Measurements from ENCODE around the gene PRLR. TPM values are rescaled to one million over a fixed set of nuclear protein-coding genes. Genes with fewer than 3 reads are reported as not detected.

Gene PRLR
- total and polyA plus RNA-seq, 9 of the 15 experiments (the other 6 are each of a cell fraction or from before 2014, with no cell fraction given), result 0.02 TPM; not detected in 8

- Histone ChIP-seq H3K9me3 (replicated peaks; ENCODE audit: control insufficient read depth, insufficient read depth, low read depth, low read length) (no peaks in the 10 kb centered on the region), H3K27me3 (ENCODE audit: control insufficient read depth in 2 of 2, insufficient read depth in 2 of 2, low read length in 2 of 2) (peaks cover 0 to 4% of the 10 kb centered on the region in 2 experiments; a peak in 2 of 5 replicates), H3K4me2 (ENCODE audit: insufficient read depth, low read length) (no peak overlapping the region), H4K20me1 (replicated peaks; ENCODE audit: control insufficient read depth, insufficient read depth, low read length) (no peaks in the 10 kb centered on the region), H3K79me2 (ENCODE audit: control insufficient read depth, insufficient read depth, low read length) (no peaks in the 10 kb centered on the region), H3K36me3 (ENCODE audit: control insufficient read depth, insufficient read depth, low read length) (no peaks in the 10 kb centered on the region), H3K4me3 (no peak overlapping the region), H3K27ac (ENCODE audit: extremely low read depth, low read depth, low read length) (no peak overlapping the region), H2AFZ (ENCODE audit: low read depth, low read length) (no peak overlapping the region), H3K9ac (ENCODE audit: insufficient read depth in 1 of 2, low read depth in 2 of 2, low read length in 2 of 2) (no peak overlapping the region), H3K9me1 (ENCODE audit: control insufficient read depth, insufficient read depth, low read length) (no peaks in the 10 kb centered on the region), H3K4me1 (replicated peaks in 1 of 2; ENCODE audit: control insufficient read depth in 2 of 2, insufficient read depth in 2 of 2, low read length in 2 of 2) (no peaks in the 10 kb centered on the region)
- DNase-seq (ENCODE audit: extremely low read depth in 1 of 4, low spot score in 3 of 4) (no peak), ATAC-seq (no peak), FAIRE-seq (no peak)
- 0% methylated on average over 4 of the region's 4 CpGs for WGBS (ENCODE audit: insufficient coverage, low coverage, missing lambda C conversion rate)
- in situ Hi-C loops (cut with MboI), result no loop called here
- BruUV-seq (replicated peaks), result no TSS peak
- CTCF ChIA-PET (ENCODE audit: low intra/inter-chr PET ratio), result no interaction called here
- POLR2A ChIA-PET, result interaction anchor here (0.6 kb wide), 1 partner anchor 49 kb away, joined by 4 read pairs; no protein-coding TSS in a partner anchor
- intact Hi-C loops (cut with micrococcal nuclease), result no loop called here
- TF ChIP-seq, protein P1, sequence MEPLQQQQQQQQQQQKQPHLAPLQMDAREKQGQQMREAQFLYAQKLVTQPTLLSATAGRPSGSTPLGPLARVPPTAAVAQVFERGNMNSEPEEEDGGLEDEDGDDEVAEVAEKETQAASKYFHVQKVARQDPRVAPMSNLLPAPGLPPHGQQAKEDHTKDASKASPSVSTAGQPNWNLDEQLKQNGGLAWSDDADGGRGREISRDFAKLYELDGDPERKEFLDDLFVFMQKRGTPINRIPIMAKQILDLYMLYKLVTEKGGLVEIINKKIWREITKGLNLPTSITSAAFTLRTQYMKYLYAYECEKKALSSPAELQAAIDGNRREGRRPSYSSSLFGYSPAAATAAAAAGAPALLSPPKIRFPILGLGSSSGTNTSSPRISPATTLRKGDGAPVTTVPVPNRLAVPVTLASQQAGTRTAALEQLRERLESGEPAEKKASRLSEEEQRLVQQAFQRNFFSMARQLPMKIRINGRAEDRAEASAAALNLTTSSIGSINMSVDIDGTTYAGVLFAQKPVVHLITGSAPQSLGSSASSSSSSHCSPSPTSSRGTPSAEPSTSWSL (CRISPR knock-in tag; IDR thresholded peaks at IDR 0.05; ENCODE audit: borderline replicate concordance), result no peak
- no peak for TF ChIP-seq ZNF766 (CRISPR knock-in tag; conservative IDR thresholded peaks at IDR 0.05)
- no peak for TF ChIP-seq BDP1 (IDR thresholded peaks at IDR 0.05; ENCODE audit: insufficient read depth, insufficient read length)
- TF ChIP-seq ZBTB7A (IDR thresholded peaks at IDR 0.05; ENCODE audit: borderline replicate concordance, control insufficient read depth, low read depth, low read length), result no peak
- TF ChIP-seq NBN (IDR thresholded peaks at IDR 0.05; ENCODE audit: low read depth), result no peak
- no peak for TF ChIP-seq ZBTB26 (CRISPR knock-in tag; IDR thresholded peaks at IDR 0.05)
- no peak for TF ChIP-seq SAP30 (IDR thresholded peaks at IDR 0.05; ENCODE audit: borderline replicate concordance, insufficient read depth, low read depth, low read length, poor library complexity, severe bottlenecking)
- TF ChIP-seq CBX2 (IDR thresholded peaks at IDR 0.05; ENCODE audit: insufficient read depth, low read length, poor library complexity, severe bottlenecking), result no peak
- TF ChIP-seq, protein P2, sequence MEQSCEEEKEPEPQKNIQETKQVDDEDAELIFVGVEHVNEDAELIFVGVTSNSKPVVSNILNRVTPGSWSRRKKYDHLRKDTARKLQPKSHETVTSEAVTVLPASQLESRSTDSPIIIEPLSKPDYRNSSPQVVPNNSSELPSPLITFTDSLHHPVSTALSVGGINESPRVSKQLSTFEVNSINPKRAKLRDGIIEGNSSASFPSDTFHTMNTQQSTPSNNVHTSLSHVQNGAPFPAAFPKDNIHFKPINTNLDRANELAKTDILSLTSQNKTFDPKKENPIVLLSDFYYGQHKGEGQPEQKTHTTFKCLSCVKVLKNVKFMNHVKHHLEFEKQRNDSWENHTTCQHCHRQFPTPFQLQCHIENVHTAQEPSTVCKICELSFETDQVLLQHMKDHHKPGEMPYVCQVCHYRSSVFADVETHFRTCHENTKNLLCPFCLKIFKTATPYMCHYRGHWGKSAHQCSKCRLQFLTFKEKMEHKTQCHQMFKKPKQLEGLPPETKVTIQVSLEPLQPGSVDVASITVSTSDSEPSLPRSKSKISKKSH (CRISPR knock-in tag; IDR thresholded peaks at IDR 0.05), result no peak
- TF ChIP-seq RBFOX2 (IDR thresholded peaks at IDR 0.05; ENCODE audit: low read depth, low read length), result no peak
- TF ChIP-seq STAG1 (CRISPR knock-in tag; IDR thresholded peaks at IDR 0.05; ENCODE audit: borderline replicate concordance), result no peak
Observed at GRCh38 chr5:35015063-35015462, 215.2 kb downstream of the PRLR start.

All from K562 (cell line).